ENCODE measurements around the gene ADAM8.

DNA sequence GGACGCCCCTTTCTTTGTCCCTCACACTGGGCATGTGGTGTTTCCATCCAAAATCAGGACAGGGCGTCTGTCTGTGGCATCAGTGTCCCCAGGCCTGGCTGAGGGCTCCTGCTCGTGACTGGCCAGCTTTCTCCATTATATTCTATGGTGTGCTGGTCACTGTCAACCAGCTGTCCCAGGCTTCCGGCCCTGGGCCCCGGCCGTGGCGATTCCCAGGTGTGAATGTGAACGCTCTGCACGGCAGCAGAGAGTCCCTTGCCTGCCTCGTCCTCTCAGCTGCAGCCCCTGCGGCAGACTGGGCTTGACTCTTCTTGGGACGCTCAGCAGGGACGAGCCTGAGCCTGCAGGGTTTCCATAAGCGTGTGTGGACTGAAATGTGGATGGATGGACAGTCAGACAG lies 52.6 kb downstream of the ADAM8 start:
- TF ChIP-seq CTCF (IDR thresholded peaks at IDR 0.05; ENCODE audit: borderline replicate concordance, extremely low read depth, low read length, poor library complexity, severe bottlenecking): no peak
- no peak for TF ChIP-seq EZH2 (IDR thresholded peaks at IDR 0.05; ENCODE audit: borderline replicate concordance, low read depth, low read length, severe bottlenecking)

Measured in DND-41 (cell line).